ENCODE data around the gene EIF2AK2.

EIF2AK2 gene

GRCh38 chr2:37080689-37081088 is 76.1 kb downstream of the EIF2AK2 start:
- Histone ChIP-seq H3K4me3 (IDR thresholded peaks at IDR 0.05; ENCODE audit: insufficient read depth, low read depth, low read length) (no peak overlapping the region), H3K27ac (no peak overlapping the region), H3K4me2 (no peak overlapping the region), H2AFZ (ENCODE audit: low read depth) (no peak overlapping the region), H3K27me3 (ENCODE audit: insufficient read depth, low read depth) (no peaks in the 10 kb centered on the region), H3K79me2 (ENCODE audit: insufficient read depth, low read depth) (peaks cover 10% of the 10 kb centered on the region; the same call in 1 of the 2 replicates), H3K36me3 (ENCODE audit: insufficient read depth) (peaks cover 5% of the 10 kb centered on the region; the same call in 1 of the 2 replicates), H3K9ac (no peak overlapping the region), H4K20me1 (ENCODE audit: insufficient read depth) (no peaks in the 10 kb centered on the region), H3K4me1 (ENCODE audit: low read depth, poor library complexity, severe bottlenecking) (peaks cover 27% of the 10 kb centered on the region)
- no peak for TF ChIP-seq CTCF (conservative IDR thresholded peaks at IDR 0.05; ENCODE audit: low read depth, low read length)

- no peak for TF ChIP-seq CTCF (conservative IDR thresholded peaks at IDR 0.05; ENCODE audit: low read depth, low read length)
- Histone ChIP-seq H3K4me2 (no peak overlapping the region), H3K9ac (no peak overlapping the region), H3K36me3 (ENCODE audit: insufficient read depth) (peaks cover 5% of the 10 kb centered on the region; the same call in 1 of the 2 replicates), H2AFZ (ENCODE audit: low read depth) (no peak overlapping the region), H3K4me3 (IDR thresholded peaks at IDR 0.05; ENCODE audit: insufficient read depth, low read depth, low read length) (no peak overlapping the region), H3K27ac (no peak overlapping the region), H3K79me2 (ENCODE audit: insufficient read depth, low read depth) (peaks cover 6% of the 10 kb centered on the region; the same call in 1 of the 2 replicates), H3K27me3 (ENCODE audit: insufficient read depth, low read depth) (no peaks in the 10 kb centered on the region), H3K4me1 (ENCODE audit: low read depth, poor library complexity, severe bottlenecking) (peaks cover 22% of the 10 kb centered on the region), H4K20me1 (ENCODE audit: insufficient read depth) (no peaks in the 10 kb centered on the region)
Observed at GRCh38 chr2:37080266-37080665, 76.5 kb downstream of the EIF2AK2 start.

- H3K36me3 ChIP-seq (ENCODE audit: insufficient read depth), result peaks cover 11% of the 10 kb centered on the region; the same call in 1 of the 2 replicates
- H3K4me1 ChIP-seq (ENCODE audit: low read depth, poor library complexity, severe bottlenecking), result no peaks in the 10 kb centered on the region
- no peaks in the 10 kb centered on the region for H3K27me3 ChIP-seq (ENCODE audit: insufficient read depth, low read depth)
- H2AFZ ChIP-seq (ENCODE audit: low read depth), result no peak overlapping the region
- no peak overlapping the region for H3K4me3 ChIP-seq (IDR thresholded peaks at IDR 0.05; ENCODE audit: insufficient read depth, low read depth, low read length)
- no peaks in the 10 kb centered on the region for H4K20me1 ChIP-seq (ENCODE audit: insufficient read depth)
- H3K4me2 ChIP-seq, result no peak overlapping the region
- H3K79me2 ChIP-seq (ENCODE audit: insufficient read depth, low read depth), result no peaks in the 10 kb centered on the region
- TF ChIP-seq CTCF (conservative IDR thresholded peaks at IDR 0.05; ENCODE audit: low read depth, low read length), result no peak
- H3K9ac ChIP-seq, result no peak overlapping the region
- H3K27ac ChIP-seq, result no peak overlapping the region
Observed at GRCh38 chr2:37070931-37071330, 85.8 kb downstream of the EIF2AK2 start.

GRCh38 chr2:37068686-37069085 is 88.1 kb downstream of the EIF2AK2 start:
- no peak for TF ChIP-seq CTCF (conservative IDR thresholded peaks at IDR 0.05; ENCODE audit: low read depth, low read length)
- Histone ChIP-seq H3K4me3 (IDR thresholded peaks at IDR 0.05; ENCODE audit: insufficient read depth, low read depth, low read length) (no peak overlapping the region), H3K36me3 (ENCODE audit: insufficient read depth) (peaks cover 16% of the 10 kb centered on the region; the same call in 1 of the 2 replicates)

More at GRCh38 chr2:37068686-37069085, 88.1 kb downstream of the EIF2AK2 start:
- Histone ChIP-seq H3K27ac (no peak overlapping the region), H3K27me3 (ENCODE audit: insufficient read depth, low read depth) (no peaks in the 10 kb centered on the region), H3K9ac (no peak overlapping the region), H3K4me2 (no peak overlapping the region), H2AFZ (ENCODE audit: low read depth) (no peak overlapping the region), H3K79me2 (ENCODE audit: insufficient read depth, low read depth) (no peaks in the 10 kb centered on the region), H3K4me1 (ENCODE audit: low read depth, poor library complexity, severe bottlenecking) (no peaks in the 10 kb centered on the region), H4K20me1 (ENCODE audit: insufficient read depth) (no peaks in the 10 kb centered on the region)

Measured in KMS-11 (cell line).